Mesothelial cell of epicardium (in vitro differentiated cells): Measurements from ENCODE around the gene TNIP1. TPM values are rescaled to one million over a fixed set of nuclear protein-coding genes. Genes with fewer than 3 reads are reported as not detected.

ENCODE experiments used
- DNase-seq, 2 experiments: peaks; one replicate each; pipeline ENCODE4 v3.0.0; 2021; ENCODE audit warnings: low spot score in 2 of 2; ENCODE audit not compliant: unreplicated experiment in 2 of 2
- H3K27ac Mint-ChIP-seq: 2 replicates; pipeline ENCODE4 v1.8.0; 2021; ENCODE audit warnings: mixed read lengths
- H3K27me3 Mint-ChIP-seq: 2 replicates; pipeline ENCODE4 v1.8.0; 2021; ENCODE audit warnings: low read depth, mixed read lengths
- H3K36me3 Mint-ChIP-seq: 2 replicates; pipeline ENCODE4 v1.8.0; 2021; ENCODE audit warnings: mixed read lengths
- H3K4me1 Mint-ChIP-seq: 2 replicates; pipeline ENCODE4 v1.8.0; 2021; ENCODE audit warnings: mixed read lengths
- H3K4me3 Mint-ChIP-seq: 2 replicates; pipeline ENCODE4 v1.8.0; 2021; ENCODE audit warnings: mild to moderate bottlenecking, moderate library complexity, mixed read lengths
- H3K9me3 Mint-ChIP-seq: 2 replicates; pipeline ENCODE4 v1.8.0; 2021; ENCODE audit warnings: mixed read lengths
- total RNA-seq: library from RNA; stranded (reverse); gene quantifications from 3 replicates; pipeline ENCODE4 v1.2.1, GENCODE V29; 2021
- TF ChIP-seq, protein P1 (sequence below): fragments of 200-600 bp; sonication (generic); IDR thresholded peaks from one replicate; pipeline ENCODE4 v1.5.0; 2021; ENCODE audit warnings: antibody characterized with exemption; ENCODE audit not compliant: unreplicated experiment

The TNIP1 gene
- total RNA-seq, 1 donor from 2014 or later = 81.8 TPM

DNA sequence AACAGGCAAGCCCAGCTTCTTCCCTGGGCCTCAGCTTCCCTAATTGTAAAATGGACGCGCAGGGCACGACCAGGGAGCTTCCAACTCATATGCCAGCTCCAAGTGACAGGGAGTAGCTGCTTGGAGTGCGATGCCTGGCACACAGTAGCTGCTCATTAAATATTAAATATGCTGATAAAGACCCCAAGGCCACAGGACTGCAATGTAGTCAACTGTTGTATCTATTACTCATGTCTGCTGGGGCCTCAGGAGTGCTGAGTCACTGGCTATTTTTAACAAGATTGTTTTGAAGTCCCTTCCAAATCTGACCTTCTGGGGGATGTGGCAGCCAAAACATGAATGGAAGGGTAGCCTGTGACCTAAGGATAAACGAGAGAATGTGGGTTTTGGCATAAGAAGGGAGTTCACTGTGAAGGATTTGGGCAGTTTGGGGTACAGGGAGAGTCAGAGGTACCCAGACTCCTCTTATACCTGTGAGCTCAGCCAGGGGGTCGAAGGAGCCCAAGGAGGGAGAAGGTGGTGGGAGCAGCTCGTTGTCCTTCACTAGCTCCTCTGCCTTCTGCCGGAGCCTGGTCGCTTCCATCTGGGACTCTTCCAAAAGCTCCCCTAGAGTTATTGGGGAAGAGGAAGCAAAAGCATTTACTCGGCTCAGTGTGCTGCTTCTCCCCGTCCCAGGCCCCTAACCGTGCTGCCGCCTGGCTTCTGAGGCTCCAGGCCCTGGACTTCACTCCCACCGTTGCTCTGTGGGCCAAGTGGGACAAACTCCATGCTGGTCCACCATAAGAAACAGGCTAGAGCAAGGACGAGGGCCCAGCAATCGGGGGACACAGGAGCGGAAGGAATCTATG lies 17.5 kb downstream of the TNIP1 start:
- Mint-ChIP-seq H3K27me3 (no peaks in the 10 kb centered on the region), H3K36me3 (peaks cover 13% of the 10 kb centered on the region), H3K9me3 (no peaks in the 10 kb centered on the region), H3K4me3 (no peak overlapping the region), H3K4me1 (no peaks in the 10 kb centered on the region), H3K27ac (no peak overlapping the region)
- TF ChIP-seq, protein P1, sequence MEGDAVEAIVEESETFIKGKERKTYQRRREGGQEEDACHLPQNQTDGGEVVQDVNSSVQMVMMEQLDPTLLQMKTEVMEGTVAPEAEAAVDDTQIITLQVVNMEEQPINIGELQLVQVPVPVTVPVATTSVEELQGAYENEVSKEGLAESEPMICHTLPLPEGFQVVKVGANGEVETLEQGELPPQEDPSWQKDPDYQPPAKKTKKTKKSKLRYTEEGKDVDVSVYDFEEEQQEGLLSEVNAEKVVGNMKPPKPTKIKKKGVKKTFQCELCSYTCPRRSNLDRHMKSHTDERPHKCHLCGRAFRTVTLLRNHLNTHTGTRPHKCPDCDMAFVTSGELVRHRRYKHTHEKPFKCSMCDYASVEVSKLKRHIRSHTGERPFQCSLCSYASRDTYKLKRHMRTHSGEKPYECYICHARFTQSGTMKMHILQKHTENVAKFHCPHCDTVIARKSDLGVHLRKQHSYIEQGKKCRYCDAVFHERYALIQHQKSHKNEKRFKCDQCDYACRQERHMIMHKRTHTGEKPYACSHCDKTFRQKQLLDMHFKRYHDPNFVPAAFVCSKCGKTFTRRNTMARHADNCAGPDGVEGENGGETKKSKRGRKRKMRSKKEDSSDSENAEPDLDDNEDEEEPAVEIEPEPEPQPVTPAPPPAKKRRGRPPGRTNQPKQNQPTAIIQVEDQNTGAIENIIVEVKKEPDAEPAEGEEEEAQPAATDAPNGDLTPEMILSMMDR = no peak
- no peak for DNase-seq

DNA sequence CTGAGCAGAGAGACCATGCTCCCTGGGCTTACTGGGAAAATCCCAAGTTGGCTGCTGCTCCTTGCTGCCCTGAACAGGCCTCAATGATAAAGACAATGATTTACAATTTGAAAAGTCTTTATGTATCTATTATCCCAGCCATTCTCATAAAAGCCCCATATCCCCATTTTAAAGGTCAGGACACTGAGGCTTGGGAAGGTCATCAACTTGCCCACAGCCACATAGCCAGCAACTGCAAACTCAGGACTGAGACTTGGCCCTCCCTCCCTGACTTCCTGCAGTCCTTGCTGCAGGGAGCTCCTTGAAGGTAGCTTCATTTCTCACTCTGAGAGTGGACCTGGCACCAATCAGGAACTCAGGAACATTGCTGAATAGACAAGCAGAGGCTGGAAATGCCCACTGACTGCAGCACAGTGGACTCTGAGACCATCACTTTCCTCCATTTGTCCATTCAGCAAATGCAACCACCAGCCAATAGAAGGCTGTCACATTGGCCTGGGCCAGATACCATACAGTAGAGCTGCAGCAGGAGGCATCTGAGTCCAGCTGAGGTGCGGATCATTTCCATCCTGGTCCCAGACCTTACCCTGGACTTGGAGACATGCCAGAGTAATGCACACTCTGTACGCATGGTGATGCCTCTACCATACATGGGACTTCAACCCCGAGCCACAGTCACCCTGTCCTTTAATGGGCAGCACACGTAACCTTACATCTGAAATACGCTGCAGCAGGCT lies 18.3 kb downstream of the TNIP1 start:
- Mint-ChIP-seq H3K4me1 (no peaks in the 10 kb centered on the region), H3K27ac (no peak overlapping the region), H3K9me3 (no peaks in the 10 kb centered on the region), H3K4me3 (no peak overlapping the region), H3K27me3 (no peaks in the 10 kb centered on the region), H3K36me3 (peaks cover 13% of the 10 kb centered on the region)
- TF ChIP-seq, protein P1 = no peak
- DNase-seq = no peak

DNA sequence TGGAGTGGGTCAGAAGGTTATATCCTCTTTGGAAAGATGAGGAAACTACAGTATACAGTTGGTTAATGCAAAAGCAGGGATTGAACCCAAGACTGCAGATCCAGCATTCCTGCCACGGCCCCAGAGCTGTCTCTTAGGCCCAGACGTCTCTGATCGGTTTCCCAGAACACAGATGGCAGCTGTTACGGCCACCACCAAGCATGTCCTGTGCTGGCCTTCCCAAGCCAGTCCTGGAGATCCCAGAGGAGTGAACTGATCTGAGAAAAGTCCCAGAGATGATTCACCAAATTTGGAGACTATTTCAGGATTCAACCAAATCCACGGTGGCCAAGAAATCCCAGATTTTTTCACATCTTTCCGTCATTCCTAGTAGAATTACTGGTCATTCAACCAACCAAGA lies 20.1 kb downstream of the TNIP1 start:
- H3K36me3 Mint-ChIP-seq = peaks cover 21% of the 10 kb centered on the region
- DNase-seq = no peak
- H3K4me1 Mint-ChIP-seq = no peaks in the 10 kb centered on the region
- H3K9me3 Mint-ChIP-seq = no peaks in the 10 kb centered on the region
- H3K27ac Mint-ChIP-seq = no peak overlapping the region
- no peaks in the 10 kb centered on the region for H3K27me3 Mint-ChIP-seq
- H3K4me3 Mint-ChIP-seq = no peak overlapping the region
- TF ChIP-seq, protein P1 = no peak

DNA sequence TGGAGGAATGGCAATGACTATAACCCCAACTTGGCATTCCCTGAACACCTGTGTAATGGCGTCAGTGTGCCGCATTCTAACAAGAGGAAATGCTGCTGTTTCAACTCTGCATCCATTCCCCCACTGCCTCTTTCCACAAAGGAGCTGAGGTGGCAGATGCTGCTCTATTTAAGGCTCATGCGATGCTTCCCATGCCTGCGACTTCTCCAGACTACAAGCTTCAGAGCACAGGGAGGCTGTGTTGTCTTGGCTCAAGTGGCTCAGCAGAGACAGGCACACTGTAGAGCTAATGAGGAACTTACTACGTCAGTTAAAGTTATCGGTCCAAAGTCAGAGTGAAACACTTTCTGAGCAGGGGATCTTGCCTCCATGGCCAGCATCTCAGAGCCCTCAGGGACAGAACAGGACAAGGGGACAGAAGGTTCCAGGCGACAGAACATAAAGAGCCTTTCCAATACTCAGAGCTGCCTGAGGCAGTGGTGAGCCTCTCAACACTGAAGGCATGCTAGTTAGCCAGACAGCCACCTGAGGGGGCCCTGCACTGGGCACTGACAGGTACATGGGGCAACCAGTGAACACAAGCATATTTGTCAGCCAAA lies 21.8 kb downstream of the TNIP1 start:
- no peaks in the 10 kb centered on the region for H3K27me3 Mint-ChIP-seq
- no peaks in the 10 kb centered on the region for H3K9me3 Mint-ChIP-seq
- H3K4me1 Mint-ChIP-seq = no peaks in the 10 kb centered on the region
- TF ChIP-seq, protein P1 = no peak
- DNase-seq = no peak
- peaks cover 34% of the 10 kb centered on the region for H3K36me3 Mint-ChIP-seq
- no peak overlapping the region for H3K4me3 Mint-ChIP-seq
- H3K27ac Mint-ChIP-seq = no peak overlapping the region

DNA sequence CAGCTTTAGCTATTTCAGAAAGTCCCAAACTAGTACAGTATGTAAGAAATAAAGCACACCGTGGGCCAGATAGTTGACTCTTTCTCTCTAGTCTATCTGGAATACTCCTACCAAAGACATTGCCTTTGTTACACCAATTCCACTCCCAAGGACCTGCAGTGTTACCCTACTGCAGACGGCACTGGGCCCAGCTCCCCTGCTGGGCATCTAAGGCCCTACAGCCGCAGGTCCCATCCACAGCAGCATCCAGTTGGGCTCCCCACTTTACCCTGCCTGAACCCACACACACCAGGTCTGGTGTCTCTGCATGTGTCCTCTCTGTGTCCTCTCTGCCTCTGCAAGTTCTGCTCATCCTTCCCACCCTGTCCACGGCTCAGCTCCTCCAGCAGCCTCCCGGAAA lies 22.5 kb downstream of the TNIP1 start:
- DNase-seq = no peak
- no peak overlapping the region for H3K27ac Mint-ChIP-seq
- H3K4me3 Mint-ChIP-seq = no peak overlapping the region
- TF ChIP-seq, protein P1 = no peak
- peaks cover 33% of the 10 kb centered on the region for H3K36me3 Mint-ChIP-seq
- H3K9me3 Mint-ChIP-seq = no peaks in the 10 kb centered on the region
- no peaks in the 10 kb centered on the region for H3K4me1 Mint-ChIP-seq
- no peaks in the 10 kb centered on the region for H3K27me3 Mint-ChIP-seq
